Measurements from ENCODE around the gene PDIA5. TPM values are rescaled to one million over a fixed set of nuclear protein-coding genes. Genes with fewer than 3 reads are reported as not detected.
A peak's percentile ranks its signal among the peaks of the same experiment; 100 is the strongest.

Gene PDIA5
- total RNA-seq, 1 experiment from 2014 or later = 50.8 TPM

GRCh38 chr3:123028233-123028828 lies 38.5 kb upstream of the PDIA5 start:
- CTCF ChIA-PET = interaction anchor here (0.6 to 2.4 kb wide), 7 partner anchors 10 to 635 kb away, joined by 3 to 5 read pairs (median 3); partner anchors contain the start of gene PDIA5
- H3K4me2 ChIP-seq (ENCODE audit: low read length) = peak overlapping the region; percentile 84
- POLR2A ChIA-PET = no interaction called here
- RAD21 ChIA-PET (ENCODE audit: low non-redundant PET in 1 of 2, low total read pairs in 2 of 2, uncharacterized antibody in 2 of 2, unreplicated experiment in 2 of 2) = no interaction called here
- H3K27ac ChIP-seq (ENCODE audit: low read depth, low read length) = no peak overlapping the region
- ATAC-seq = peak; percentile 67
- H3K79me2 ChIP-seq (ENCODE audit: insufficient read depth, low read length) = no peaks in the 10 kb centered on the region
- BruUV-seq (replicated peaks) = no TSS peak
- intact Hi-C loops (cut with micrococcal nuclease) = loop anchor here (1.0 to 5.0 kb wide), 5 partner anchors 86 to 1481 kb away; partner anchors contain the start of gene POLQ
- no peak for TF ChIP-seq JUND (IDR thresholded peaks at IDR 0.05)
- TF ChIP-seq, protein P1, sequence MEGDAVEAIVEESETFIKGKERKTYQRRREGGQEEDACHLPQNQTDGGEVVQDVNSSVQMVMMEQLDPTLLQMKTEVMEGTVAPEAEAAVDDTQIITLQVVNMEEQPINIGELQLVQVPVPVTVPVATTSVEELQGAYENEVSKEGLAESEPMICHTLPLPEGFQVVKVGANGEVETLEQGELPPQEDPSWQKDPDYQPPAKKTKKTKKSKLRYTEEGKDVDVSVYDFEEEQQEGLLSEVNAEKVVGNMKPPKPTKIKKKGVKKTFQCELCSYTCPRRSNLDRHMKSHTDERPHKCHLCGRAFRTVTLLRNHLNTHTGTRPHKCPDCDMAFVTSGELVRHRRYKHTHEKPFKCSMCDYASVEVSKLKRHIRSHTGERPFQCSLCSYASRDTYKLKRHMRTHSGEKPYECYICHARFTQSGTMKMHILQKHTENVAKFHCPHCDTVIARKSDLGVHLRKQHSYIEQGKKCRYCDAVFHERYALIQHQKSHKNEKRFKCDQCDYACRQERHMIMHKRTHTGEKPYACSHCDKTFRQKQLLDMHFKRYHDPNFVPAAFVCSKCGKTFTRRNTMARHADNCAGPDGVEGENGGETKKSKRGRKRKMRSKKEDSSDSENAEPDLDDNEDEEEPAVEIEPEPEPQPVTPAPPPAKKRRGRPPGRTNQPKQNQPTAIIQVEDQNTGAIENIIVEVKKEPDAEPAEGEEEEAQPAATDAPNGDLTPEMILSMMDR (IDR thresholded peaks at IDR 0.05 in 2 of 3, conservative IDR thresholded peaks at IDR 0.05 in 1 of 3; ENCODE audit: borderline replicate concordance in 1 of 3, insufficient read depth in 1 of 3, low read depth in 2 of 3, low read length in 2 of 3) = peak; percentile 43 to 83 (median 55)
- peak; percentile 80 for TF ChIP-seq RAD21 (IDR thresholded peaks at IDR 0.05; ENCODE audit: low read depth)
- DNase-seq (ENCODE audit: low read depth, low spot score) = peak; percentile 43
- H3K36me3 ChIP-seq (ENCODE audit: control insufficient read depth in 1 of 2, insufficient read depth in 2 of 2, low read length in 2 of 2) = no peaks in the 10 kb centered on the region
- peak overlapping the region; percentile 85 for H2AFZ ChIP-seq (ENCODE audit: low read depth, low read length, poor library complexity, severe bottlenecking)
- peak overlapping the region; percentile 27; the same call in 1 of the 2 replicates for H3K9ac ChIP-seq (ENCODE audit: low read length)
- no peaks in the 10 kb centered on the region for H3K9me2 ChIP-seq (ENCODE audit: insufficient read depth)
- peaks cover 4 to 16% of the 10 kb centered on the region in 2 experiments; a peak in 3 of 4 replicates for H3K4me1 ChIP-seq (ENCODE audit: control insufficient read depth in 1 of 2, insufficient read depth in 2 of 2, low read length in 2 of 2)
- H3K4me3 ChIP-seq (replicated peaks in 1 of 2; ENCODE audit: low read depth in 1 of 2, low read length in 2 of 2) = peak overlapping the region; percentile 40 to 58
- no peaks in the 10 kb centered on the region for H4K20me1 ChIP-seq (ENCODE audit: insufficient read depth)
- H3K9me3 ChIP-seq (ENCODE audit: control insufficient read depth in 1 of 2, insufficient read depth in 1 of 2, low read depth in 1 of 2, low read length in 2 of 2) = no peaks in the 10 kb centered on the region
- H3K27me3 ChIP-seq (ENCODE audit: insufficient read depth, low read length) = peaks cover 24% of the 10 kb centered on the region; the same call in 1 of the 2 replicates

- Histone ChIP-seq H3K36me3 (ENCODE audit: control insufficient read depth in 1 of 2, insufficient read depth in 2 of 2, low read length in 2 of 2) (no peaks in the 10 kb centered on the region), H3K79me2 (ENCODE audit: insufficient read depth, low read length) (no peaks in the 10 kb centered on the region), H3K4me1 (ENCODE audit: control insufficient read depth in 1 of 2, insufficient read depth in 2 of 2, low read length in 2 of 2) (peaks cover 4 to 16% of the 10 kb centered on the region in 2 experiments; a peak in 3 of 4 replicates), H3K9me3 (ENCODE audit: control insufficient read depth in 1 of 2, insufficient read depth in 1 of 2, low read depth in 1 of 2, low read length in 2 of 2) (no peaks in the 10 kb centered on the region), H3K9ac (ENCODE audit: low read length) (no peak overlapping the region), H3K27ac (ENCODE audit: low read depth, low read length) (no peak overlapping the region), H3K4me3 (replicated peaks in 1 of 2; ENCODE audit: low read depth in 1 of 2, low read length in 2 of 2) (no peak overlapping the region), H4K20me1 (ENCODE audit: insufficient read depth) (no peaks in the 10 kb centered on the region), H3K9me2 (ENCODE audit: insufficient read depth) (no peaks in the 10 kb centered on the region), H3K27me3 (ENCODE audit: insufficient read depth, low read length) (peaks cover 24% of the 10 kb centered on the region; the same call in 1 of the 2 replicates), H3K4me2 (ENCODE audit: low read length) (no peak overlapping the region), H2AFZ (ENCODE audit: low read depth, low read length, poor library complexity, severe bottlenecking) (no peak overlapping the region)
- ATAC-seq (no peak), DNase-seq (ENCODE audit: low read depth, low spot score) (no peak)
- TF ChIP-seq EZH2 (IDR thresholded peaks at IDR 0.05) (no peak), ZFX (IDR thresholded peaks at IDR 0.05) (0 out of 2 replicates have a peak, but pooled peaks have one; percentile 7)
- ChIA-PET POLR2A (no interaction called here), CTCF (interaction anchor here (0.7 to 1.7 kb wide), 3 partner anchors 88 to 638 kb away, joined by 3 to 5 read pairs (median 4); no protein-coding TSS in a partner anchor), RAD21 (ENCODE audit: low non-redundant PET in 1 of 2, low total read pairs in 2 of 2, uncharacterized antibody in 2 of 2, unreplicated experiment in 2 of 2) (no interaction called here)
- intact Hi-C loops (cut with micrococcal nuclease) = no loop called here
- no TSS peak for BruUV-seq (replicated peaks)
These were observed 35.8 kb upstream of the PDIA5 start for GRCh38 chr3:123031051-123031450.

Measured in HCT116 (cell line).